GM20431 (cell line): ENCODE data around the gene PNMA8B.

Experiments used
- in situ Hi-C: fragments of 300-500 bp; cut with MseI, MboI; formaldehyde crosslinking; loops from one replicate; pipeline ENCODE4 v1.15.0; 2020; ENCODE audit warnings: low sequenced_read_pairs; ENCODE audit not compliant: unreplicated experiment

The PNMA8B gene

DNA sequence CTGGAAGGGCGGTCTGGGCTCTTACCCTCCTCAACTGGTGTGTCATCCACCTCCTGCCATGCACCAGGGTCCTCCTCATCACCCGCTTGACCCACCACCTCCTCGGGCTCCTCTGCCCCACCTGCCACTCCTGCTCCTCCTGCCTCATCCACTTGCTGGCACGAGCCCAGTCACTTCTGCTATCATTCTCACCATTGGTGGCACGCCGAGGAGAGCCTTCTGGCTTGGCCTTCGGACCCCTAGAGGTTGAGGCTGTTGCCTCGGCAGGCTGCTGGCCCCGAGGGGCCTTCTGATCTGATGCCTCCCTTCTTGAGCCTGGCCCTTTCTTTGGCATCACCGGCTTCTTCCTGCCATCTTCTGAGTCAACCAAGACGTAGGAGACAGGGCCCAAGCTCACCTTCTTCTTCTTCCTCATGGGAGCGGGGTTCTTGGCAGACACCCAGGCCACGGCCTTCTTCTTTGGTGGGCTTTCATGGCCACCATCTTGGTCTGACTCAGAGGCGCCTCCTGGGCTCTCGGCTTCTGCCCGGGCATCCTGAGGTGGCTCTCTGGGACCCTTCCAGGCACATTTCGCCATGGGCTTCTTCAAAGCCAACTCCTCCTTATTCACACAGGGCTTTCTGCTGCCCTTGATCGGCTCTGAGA is 26.0 kb downstream of the PNMA8B start:
- in situ Hi-C loops, result no loop called here

DNA sequence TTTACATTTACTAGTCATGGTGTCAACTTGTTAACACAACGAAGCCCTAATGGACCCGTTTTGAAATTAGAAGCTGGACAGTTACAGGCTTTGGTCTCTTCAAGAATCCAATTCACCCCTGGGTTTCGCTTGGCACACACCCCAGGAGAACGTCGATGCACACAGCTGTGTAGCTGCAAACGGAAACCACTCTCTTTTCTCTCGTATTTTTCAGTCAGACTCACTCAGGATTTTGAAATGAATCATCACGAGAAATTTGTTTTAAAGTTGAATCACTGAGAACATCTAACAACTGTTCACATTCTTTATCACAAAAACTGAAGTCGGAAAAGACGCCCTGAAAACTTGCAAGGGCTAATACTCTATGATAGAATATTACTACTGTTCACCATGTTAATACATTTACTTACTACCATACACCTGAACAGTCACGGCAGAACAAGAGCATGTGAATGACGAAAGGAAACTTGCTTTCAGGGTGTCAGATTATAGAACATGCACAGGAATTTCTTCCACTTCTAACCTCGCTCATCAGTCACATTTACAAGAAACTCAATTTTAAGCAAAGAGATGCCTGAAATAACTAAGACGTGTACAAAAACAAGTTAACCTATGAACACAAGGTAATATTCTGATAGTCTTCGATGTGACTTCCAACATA is 29.0 kb downstream of the PNMA8B start:
- in situ Hi-C loops, result no loop called here

DNA sequence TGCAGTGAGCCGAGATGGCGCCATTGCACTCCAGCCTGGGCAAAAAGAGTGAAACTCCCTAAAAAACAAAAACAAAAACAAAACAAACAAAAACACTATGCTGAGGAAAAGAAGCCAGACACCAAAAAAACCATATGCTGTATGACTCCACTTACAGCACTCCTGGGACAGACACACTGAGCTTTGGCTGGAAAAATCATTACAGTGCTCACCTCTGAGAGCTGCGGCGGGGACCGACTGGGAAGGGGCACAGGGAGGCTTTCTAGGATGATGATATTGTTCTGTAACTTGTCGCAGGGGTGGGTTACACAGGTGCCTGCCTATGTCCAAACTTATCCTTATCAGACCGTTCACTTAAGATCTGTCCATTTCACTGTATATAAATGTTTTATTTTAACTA is 32.2 kb downstream of the PNMA8B start:
- in situ Hi-C loops, result no loop called here

DNA sequence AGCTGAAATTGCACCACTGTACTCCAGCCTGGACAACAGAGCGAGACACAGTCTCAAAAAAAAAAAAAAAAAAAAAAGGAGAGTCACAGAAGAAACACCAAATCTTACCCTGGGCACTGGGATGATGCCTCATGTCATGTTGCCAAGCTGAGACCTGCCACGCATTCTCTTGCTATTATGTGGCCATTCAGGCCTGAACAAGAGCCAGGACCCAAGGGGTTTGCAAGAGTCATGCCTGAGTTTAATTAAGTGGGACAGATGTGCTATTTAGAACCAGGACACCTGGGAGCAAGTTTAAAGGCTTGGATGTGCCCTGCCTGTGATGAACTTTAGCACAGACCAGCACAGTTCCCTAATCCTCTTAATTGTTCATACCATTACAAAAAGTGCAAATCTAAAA is 34.1 kb downstream of the PNMA8B start:
- in situ Hi-C loops, result no loop called here

DNA sequence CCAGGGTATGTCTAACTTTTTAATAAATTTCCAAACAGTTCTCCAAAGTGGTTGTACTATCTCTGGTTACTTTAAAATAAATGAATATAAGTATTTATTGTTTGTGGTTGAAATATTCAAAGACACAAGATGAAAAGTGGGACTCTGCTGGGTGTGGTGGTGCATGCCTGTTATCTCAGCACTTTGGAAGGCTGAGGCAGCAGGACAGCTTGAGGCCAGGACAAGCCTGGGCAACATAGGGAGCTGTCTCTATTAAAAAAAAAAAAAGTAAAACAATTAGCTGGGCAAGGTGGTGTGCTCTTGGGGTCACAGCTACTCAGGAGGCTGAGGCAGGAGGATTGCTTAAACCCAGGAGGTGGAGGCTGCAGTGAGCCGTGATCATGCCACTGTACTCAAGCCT is 34.7 kb downstream of the PNMA8B start:
- in situ Hi-C loops, result no loop called here

DNA sequence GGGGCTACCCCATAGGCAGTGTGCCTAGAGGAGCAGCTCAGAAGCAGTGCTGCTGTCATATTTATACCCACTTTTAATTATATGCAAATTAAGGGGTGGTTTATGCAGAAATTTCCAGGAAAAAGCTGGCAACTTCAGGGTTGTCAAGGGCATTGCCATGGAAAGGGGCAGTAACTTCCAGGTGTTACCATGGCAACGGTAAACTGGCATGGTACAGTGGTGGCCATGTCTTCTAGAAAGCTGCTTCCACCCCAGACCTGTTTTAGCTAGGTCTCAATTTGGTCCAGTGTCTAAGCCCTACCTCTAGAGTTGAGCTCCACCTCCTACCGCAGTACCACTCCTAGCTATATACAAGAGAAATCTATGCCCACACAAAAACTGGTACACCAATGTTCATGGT is 35.6 kb downstream of the PNMA8B start:
- in situ Hi-C loops, result no loop called here

DNA sequence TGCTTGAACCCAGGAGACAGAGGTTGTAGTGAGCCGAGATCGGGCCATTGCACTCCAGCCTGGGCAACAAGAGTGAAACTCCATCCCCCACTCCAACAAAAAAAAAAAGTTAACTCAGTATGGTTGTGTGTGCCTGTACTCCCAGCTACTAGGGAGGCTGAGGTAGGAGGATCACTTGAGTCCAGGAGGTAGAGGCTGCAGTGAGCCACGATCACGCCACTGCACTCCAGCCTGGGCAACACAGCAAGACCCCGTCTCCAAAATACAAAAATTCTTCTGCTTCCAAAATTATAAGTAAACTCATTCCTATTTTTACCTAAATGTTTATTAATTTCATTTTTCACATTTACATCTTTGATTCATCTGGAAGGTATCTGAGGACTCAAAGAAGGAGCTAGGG is 38.7 kb downstream of the PNMA8B start:
- in situ Hi-C loops, result no loop called here

DNA sequence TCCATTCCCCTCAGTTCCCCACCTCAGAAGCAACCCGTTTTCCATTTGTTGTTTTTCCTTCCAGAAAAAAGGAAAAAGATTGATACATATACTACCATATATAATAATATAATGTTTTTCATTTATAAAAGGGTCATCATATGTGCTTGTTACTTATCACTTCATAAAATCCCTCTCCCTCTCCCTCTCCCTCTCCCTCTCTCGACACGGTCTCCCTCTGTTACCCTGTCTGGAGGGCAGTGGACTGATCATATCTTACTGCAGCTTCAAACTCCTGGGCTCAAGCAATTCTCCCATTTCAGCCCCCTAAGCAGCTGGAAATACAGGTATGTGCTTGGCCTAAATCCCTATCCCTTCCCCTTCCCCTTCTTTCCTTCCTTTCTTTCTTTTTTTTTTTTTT is 41.4 kb downstream of the PNMA8B start:
- in situ Hi-C loops, result no loop called here

DNA sequence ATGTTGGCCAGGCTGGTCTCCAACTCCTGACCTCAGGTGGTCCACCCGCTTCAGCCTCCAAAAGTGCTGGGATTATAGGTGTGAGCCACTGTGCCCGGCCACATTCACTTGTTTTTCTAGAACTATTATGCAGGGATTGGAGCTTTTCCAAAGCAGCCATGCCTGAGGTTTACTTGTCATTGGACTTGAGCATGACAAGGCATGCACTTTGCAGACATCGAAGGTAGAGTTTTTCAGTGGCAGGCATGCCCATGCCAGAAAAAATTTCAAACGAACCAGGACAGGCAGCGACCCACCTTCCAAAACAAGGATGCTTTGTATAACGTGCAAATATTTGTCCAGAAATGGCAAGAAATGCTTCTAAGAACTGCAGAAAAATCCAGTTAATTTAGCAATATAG is 42.0 kb downstream of the PNMA8B start:
- in situ Hi-C loops, result no loop called here

DNA sequence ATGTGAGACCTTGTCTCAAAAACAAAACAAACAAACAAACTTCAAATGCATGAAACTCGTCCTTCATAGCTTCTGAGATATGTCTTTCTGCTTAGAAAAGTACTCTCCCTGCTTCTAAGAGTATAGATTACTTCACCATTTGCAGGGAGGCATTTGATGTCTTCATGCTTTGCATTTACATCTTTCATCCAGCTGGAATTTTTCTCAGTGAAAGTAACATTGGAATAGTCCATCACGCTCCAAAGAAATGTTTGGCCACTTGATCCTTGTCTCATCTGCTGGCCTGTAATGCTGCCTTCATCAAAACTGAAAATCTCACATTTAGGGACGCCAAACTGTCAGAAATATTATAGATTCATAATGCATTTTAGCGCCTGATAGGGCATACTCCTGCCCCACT is 43.5 kb downstream of the PNMA8B start:
- in situ Hi-C loops, result no loop called here

DNA sequence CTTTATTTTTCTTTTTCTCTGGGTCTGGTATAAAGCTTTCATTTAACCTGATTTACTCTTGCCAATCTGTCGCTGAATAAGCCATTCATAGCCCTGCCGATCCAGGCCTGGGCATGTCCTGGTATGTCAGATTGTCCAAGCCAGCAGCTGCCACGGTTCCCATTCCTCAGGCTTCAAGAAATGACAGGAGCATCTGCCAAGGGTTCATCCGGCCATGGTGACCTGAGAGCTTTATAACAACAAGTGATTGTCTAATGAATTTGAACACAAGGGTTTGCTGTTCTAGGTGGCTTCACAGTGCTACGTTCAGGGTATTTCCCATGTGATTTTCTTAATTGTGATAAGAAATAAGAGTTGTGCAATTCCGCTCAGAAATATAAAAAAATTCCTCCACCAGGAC is 44.3 kb downstream of the PNMA8B start:
- in situ Hi-C loops, result no loop called here

DNA sequence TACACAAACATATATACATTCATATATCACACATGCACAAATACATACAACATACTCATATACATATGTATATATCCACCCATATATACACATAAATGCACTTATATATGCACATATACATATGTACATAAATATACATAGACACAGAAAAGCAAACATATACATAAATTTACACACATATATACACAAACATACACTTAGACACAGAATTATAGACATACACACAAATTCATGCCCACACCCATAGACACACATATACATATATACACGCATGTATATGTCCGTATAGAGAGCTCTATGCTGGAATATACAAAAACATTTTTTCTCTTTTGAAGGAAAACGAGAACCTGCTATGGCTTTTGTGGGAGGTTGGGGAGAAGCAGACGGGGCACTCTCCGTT is 44.9 kb downstream of the PNMA8B start:
- in situ Hi-C loops, result no loop called here

DNA sequence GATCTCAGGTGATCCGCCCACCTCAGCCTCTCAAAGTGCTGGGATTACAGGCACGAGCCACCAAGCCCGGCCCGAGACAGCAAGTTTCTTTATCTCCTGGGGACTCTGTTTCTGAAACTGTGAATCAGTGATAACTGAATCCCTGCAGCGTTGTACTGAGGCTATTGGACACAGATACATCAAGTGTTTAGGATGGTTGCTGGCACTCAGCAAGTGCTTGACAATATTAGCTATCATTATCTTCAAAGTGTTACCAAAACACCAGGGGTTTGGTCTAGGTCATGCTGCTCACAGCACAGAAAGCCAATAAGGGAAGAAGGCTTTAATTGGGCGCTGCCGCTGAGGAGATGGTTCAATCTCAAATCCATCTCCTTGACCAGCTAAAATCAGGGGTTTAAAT is 46.4 kb downstream of the PNMA8B start:
- in situ Hi-C loops, result no loop called here

DNA sequence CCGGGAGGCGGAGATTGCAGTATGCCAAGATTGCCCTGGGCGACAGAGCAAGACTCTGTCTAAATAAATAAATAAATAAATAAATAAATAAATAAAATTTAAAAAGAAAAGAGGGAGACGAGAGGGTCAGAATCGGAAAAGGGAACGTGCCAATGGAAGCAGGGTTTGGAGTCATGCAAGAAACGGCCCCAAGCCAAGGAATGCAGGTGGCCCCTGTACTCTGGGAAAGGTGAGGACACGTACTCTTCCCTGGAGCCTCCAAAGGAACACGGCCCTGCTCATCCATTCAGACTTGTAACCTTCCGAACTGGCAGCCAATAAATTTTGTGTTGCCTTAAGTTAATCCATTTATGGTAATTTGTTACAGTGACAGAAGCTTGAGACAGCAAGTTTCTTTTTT is 47.1 kb downstream of the PNMA8B start:
- in situ Hi-C loops, result no loop called here

DNA sequence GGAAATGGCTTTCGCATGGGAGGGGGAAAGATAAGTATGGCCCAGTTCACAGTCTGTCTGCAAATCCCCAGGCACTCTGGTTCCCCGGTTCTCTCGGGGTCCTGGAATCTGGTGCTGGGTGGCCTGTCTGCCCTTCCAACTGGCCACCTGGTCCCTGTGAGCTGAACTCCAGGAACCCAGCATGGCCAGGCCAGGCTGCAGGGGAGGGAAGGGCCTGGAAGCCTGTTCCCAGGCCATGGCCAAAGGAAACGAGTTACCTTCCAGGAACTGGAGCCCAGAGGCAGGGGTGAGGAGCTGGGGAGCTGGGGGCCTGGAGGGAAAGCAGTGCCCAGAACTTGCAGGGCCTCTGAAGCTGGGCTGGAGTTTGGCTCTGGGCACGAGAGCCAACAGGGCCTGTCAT is 47.8 kb downstream of the PNMA8B start:
- in situ Hi-C loops, result no loop called here

DNA sequence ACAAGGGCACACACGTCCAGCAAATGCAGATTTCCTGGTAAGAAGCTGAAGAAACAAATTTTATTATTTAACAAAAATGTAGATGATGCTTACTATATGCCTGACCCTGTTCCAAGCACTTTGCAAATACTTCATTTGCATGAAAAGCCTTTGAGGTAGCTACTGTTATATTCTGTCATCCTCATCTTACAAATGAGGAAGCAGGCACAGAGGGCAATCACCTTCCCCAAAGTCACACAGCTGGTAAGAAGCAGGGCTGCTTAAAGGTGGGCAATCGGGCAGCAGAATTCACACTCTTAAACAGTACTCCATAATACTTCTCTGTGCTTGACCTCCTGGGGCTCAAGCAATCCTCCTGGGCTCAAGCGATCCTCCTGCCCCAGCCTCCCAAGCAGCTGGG is 48.7 kb downstream of the PNMA8B start:
- in situ Hi-C loops, result no loop called here

DNA sequence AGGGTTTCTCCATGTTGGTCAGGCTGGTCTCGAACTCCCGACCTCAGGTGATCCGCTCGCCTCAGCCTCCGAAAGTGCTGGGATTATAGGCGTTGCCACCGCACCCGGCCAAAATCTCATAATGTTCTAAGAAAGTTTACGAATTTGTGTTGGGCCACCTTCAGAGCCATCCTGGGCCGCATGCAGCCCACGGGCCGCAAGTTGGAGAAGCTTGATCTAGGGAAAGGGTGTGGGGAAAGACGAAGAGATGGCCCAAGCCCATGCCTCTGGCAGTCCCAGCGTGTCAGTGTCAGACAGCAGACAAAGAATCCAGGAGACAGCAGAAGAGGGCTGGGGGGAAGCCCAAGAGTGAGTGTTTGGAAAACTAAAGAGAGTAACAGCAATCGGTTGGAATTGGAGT is 49.6 kb downstream of the PNMA8B start:
- in situ Hi-C loops, result no loop called here

DNA sequence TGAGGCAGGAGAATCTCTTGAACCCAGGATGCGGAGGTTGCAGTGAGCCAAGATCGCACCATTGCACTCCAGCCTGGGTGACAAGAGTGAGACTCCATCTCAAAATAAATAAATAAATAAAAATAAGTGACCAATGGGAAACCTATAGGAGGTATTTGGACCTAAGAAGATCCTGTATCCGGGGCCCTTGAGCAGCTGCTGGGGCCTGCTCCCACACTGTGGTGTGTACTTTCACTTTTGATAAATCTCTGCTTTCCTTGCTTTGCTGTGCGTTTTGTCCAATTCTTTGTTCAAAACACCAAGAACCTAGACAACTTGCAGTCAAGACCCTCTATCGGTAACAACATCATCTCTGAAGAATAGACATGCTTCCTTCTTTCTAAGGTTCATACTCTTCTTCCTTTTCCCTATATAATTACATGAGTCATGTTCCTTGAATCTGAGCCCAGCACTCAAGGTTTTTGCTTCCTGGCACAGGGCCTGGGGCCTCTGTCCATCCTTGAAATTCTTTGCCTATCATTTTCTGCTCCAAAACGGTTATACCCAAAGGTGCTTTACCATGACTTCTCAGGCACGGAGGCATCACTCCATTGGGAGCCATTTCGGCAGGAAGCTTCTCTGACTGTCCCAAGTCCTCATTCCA is 52.7 kb downstream of the PNMA8B start:
- in situ Hi-C loops, result no loop called here

DNA sequence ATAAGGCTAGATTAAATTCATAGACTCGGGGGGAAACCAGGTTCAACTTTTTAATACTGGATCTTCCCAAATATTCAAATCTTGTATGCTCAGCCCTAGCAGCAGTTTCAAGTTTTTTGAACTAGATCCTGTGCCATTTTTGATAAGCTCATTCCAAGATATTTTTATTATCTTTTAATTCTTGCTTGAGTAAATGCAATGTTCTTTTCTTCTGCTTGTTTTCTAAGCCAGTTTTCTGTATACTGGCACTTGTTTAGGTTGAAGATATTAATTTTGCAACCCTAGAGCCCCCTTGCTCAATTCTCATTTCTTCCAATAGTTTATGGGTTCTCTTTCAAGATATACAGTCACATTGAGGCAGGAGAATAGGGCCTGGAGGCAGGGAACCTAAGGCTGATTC is 53.8 kb downstream of the PNMA8B start:
- in situ Hi-C loops, result no loop called here
